Fibroblast of skin of abdomen (primary cell): ENCODE measurements around the gene IKZF1.

Experiments
- DNase-seq: peaks from one replicate; pipeline ENCODE4 v3.0.0-alpha.2; 2013

IKZF1 gene

GRCh38 chr7:50377356-50377755, 72.8 kb downstream of the IKZF1 start:
- no peak for DNase-seq

GRCh38 chr7:50379082-50379481, 74.6 kb downstream of the IKZF1 start:
- no peak for DNase-seq

DNA sequence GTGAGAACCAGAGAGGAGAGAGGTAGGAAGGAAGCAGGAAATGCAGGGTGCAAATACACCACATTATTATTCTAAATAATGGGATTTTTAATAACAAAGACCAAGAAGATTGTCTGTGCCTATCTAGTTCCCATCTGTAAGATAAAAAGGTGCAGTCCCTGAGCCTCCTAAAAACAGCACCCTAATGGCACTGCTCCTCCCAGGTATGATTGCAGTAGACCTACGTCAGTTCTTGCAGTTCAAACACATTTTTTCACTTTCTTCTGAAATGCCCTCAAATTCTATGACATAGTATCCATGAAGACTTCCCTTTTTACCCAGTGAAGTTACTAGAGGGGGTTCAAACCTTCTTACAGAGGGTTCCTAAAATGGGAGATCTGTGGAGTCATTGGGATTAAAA, 75.0 kb downstream of the IKZF1 start:
- no peak for DNase-seq

GRCh38 chr7:50382455-50382854, 77.9 kb downstream of the IKZF1 start:
- no peak for DNase-seq

GRCh38 chr7:50387351-50387750, 82.8 kb downstream of the IKZF1 start:
- DNase-seq: no peak

- no peak for DNase-seq
Measured at GRCh38 chr7:50389961-50390360, 85.4 kb downstream of the IKZF1 start.

DNA sequence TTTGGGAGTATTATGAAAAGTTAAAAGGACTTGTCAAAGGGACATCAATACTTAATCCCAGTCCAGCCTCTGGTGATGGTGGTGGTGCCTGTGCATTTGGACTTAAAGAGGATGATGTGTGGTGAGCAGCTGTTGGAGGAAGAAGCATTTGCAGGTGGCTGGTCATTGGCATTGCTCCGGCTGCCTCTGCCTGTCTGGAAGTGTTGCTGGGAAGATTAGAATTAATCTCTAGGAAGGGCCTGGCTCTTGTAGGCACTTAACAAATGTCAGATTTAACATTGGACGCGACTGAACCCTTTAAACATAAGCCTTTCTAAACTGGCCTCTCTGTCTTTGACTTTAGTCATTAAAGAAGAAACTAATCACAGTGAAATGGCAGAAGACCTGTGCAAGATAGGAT, 86.9 kb downstream of the IKZF1 start:
- no peak for DNase-seq

- DNase-seq: no peak
Measured at GRCh38 chr7:50393076-50393475, 88.6 kb downstream of the IKZF1 start.

DNA sequence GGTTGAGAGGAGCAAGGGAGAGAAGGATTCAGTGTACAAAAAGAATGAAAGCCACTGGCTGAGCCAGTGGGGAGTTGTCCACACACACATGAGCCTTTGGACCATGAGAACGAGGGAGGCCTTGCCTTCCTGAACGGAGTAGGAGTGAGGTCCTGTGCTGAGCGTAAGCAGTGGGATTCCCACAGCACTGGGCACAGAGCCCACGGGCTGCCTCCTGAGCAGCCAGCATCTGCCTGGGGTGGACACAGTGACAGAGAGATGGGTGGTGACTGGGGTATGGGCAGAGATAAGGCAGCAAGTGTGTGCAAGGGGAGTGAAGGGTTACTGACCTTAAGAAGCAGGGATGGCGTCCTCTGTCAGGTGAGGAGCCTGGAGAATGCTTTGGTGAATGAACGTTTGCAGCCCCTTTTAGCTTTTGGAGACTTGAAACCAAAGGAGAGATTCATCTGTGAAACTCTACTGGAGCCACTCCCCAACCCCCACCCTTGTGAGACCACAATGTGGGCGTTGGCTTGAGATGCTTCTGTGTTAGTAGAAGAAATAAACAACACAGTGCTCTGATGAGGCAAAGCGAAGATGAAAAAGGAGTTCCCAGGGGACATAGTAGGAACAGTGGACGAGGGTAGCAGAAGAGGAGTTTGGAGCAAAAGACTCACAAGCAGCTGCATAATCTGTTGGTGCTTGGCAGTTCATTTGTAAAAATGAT, 89.2 kb downstream of the IKZF1 start:
- DNase-seq: no peak

DNA sequence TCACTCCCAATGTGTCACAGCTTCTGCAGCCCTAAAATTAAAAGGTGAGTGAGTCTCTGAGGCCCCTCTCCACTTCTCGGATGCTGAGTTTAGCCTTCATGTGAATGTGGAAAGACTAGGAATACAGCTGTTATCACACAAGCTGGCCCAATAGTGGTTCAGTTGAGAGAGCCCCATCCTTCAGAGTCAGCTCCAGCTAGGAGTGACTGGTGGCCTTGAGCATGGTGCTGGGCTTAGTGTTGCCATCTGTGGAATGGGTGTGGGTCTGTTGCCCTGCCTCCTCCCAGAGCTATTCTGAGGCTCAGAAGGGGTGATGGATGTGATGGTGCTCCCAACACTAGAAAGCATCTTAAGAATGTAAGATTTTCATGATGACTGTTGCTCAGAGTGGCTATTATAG, 89.8 kb downstream of the IKZF1 start:
- DNase-seq: no peak

DNA sequence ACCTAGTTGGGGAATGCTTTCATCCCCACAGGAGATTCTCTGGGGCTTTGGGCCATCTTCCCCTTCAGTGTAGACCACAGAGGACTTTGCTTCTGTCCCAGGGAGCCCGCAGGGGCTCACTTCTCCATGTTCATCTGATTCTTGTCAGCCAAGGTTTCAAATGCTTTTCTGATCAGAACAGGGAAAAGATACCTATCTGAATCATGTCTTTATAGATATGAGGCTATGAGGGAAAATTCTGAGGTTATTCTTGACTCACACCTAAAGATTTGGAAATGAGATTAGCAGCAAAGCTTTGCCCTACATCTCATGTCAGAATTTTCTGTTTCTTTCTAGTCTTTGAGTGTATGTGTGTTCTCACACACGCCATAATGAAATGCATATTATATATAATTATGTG, 92.3 kb downstream of the IKZF1 start:
- no peak for DNase-seq

DNA sequence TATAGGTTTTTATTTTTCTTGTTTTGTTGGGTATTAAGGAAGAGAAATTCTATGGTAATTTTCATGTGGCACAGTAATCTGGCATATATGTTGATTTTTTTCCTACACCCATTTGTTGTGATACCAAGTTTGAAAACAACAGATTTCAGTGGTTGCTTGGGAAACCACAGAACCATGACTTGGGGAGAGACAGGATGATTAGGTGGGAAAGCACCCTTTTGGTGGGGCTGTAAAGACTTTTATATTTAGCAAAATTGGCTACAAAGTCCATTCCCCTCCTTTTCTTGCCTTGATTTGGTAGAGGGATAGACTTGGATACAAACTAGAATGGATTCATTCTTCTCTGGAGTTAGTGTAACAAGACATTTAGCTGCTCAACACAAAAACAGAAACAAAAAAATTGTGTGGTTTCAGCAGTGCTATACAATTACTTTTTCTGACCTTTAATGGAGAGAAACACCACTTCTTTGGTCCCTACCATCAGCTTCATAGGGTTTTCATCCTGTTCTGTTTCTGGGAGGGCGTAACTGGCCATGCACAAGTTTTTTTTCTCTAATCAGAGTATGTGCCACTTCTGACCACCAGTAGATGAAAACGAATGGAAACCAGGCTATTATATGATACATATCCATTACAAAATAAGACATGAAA, 92.9 kb downstream of the IKZF1 start:
- DNase-seq: no peak

- DNase-seq: no peak
Measured at GRCh38 chr7:50397971-50398324, 93.4 kb downstream of the IKZF1 start.

GRCh38 chr7:50399206-50399605, 94.7 kb downstream of the IKZF1 start:
- DNase-seq: no peak

GRCh38 chr7:50399635-50400034, 95.1 kb downstream of the IKZF1 start:
- DNase-seq: no peak

DNA sequence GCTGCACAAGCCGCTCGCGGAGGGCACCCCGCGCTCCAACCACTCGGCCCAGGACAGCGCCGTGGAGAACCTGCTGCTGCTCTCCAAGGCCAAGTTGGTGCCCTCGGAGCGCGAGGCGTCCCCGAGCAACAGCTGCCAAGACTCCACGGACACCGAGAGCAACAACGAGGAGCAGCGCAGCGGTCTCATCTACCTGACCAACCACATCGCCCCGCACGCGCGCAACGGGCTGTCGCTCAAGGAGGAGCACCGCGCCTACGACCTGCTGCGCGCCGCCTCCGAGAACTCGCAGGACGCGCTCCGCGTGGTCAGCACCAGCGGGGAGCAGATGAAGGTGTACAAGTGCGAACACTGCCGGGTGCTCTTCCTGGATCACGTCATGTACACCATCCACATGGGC, 95.6 kb downstream of the IKZF1 start:
- no peak for DNase-seq

- DNase-seq: no peak
Measured at GRCh38 chr7:50404392-50404791, 99.9 kb downstream of the IKZF1 start.

- DNase-seq: no peak
Measured at GRCh38 chr7:50405221-50405620, 100.7 kb downstream of the IKZF1 start.

DNA sequence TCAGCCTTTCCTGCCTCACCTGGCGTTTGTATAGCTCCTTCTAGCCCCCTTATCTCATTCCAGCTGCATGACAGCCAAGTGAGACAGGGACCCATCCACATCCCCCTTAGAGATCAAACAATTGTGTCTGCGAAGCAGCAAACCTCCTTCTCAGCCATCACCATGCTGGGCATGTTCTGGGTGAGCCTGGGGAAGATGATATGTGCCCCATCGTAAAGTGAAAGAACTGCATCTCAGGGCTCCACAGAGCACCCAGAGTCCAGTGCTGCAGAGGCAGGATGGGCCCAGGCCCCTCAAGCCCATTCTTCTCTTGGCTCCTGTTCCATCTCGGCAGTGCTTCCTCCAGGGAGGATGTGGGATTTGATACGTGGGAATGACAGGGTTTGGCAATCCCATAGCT, 102.4 kb downstream of the IKZF1 start:
- DNase-seq: no peak

GRCh38 chr7:50409856-50410745, 105.6 kb downstream of the IKZF1 start:
- DNase-seq: no peak

DNA sequence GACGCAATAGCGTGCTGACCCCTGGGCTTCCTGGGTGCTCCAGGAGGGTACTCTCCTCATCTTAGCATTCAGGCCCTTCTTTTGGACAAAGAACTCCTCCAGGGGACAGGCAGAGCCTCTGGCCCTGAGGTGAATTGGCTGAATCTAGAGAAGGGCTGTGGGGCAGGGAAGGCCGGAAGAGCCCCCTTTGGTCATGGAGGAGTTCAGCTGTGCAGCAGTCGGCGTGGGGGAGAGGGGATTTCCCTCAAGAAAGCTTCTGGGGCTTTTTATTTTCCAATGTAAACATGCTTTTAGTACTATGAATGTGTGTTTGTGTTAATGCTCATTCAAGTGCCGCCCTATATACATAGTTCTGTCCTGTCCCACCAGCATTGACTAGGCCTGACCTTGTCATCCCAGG, 106.8 kb downstream of the IKZF1 start:
- DNase-seq: no peak

DNA sequence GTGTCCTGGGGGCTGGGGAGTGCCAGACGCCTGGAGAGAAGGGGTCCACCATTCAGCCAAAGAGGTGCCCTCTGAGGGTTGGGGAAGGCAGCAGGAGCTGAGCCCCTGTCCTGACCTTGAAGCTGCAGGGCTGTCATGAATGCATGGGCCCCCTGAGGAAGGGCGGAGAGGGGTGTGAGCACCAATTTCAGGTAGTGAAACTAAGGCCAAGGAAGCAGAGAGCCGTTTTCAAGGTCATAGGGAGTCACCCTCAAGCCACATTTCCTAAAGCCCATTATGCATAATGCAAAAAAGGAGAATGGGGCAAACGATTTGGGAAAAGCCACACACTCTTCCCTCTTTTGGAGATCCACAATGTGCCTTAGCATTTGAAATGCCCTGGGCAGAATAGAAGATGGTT, 108.5 kb downstream of the IKZF1 start:
- DNase-seq: no peak

- no peak for DNase-seq
Measured at GRCh38 chr7:50413561-50413960, 109.0 kb downstream of the IKZF1 start.
